ENCODE data around the gene TBRG4.

Gene TBRG4

DNA sequence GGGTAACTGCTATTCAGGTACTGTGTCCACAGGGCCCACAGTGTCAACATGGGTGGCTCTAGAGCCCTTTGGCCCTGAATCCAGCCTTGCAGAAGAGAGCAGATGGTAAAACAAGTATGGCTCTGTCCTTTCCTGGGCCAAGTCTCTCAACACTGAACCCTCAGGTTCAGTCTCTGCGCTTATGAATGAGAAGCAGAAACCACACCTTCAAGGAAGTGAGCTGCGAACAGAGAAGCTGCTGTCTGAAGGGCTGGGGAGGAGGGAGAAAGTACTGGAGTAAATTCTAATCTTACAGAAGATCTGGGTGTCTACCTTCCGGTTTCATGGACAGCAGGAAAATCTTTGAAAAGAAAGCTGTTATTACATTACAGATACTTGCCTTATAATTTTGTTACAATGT lies 4.1 kb downstream of the TBRG4 start:
- H2AFZ ChIP-seq = no peak overlapping the region
- no peak overlapping the region for H3K9ac ChIP-seq
- TF ChIP-seq, protein P1, sequence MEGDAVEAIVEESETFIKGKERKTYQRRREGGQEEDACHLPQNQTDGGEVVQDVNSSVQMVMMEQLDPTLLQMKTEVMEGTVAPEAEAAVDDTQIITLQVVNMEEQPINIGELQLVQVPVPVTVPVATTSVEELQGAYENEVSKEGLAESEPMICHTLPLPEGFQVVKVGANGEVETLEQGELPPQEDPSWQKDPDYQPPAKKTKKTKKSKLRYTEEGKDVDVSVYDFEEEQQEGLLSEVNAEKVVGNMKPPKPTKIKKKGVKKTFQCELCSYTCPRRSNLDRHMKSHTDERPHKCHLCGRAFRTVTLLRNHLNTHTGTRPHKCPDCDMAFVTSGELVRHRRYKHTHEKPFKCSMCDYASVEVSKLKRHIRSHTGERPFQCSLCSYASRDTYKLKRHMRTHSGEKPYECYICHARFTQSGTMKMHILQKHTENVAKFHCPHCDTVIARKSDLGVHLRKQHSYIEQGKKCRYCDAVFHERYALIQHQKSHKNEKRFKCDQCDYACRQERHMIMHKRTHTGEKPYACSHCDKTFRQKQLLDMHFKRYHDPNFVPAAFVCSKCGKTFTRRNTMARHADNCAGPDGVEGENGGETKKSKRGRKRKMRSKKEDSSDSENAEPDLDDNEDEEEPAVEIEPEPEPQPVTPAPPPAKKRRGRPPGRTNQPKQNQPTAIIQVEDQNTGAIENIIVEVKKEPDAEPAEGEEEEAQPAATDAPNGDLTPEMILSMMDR (IDR thresholded peaks at IDR 0.05) = no peak
- peaks cover 22% of the 10 kb centered on the region for H3K79me2 ChIP-seq
- no peak overlapping the region for H3K27ac ChIP-seq
- no peak overlapping the region for H3K4me2 ChIP-seq (ENCODE audit: low read length)
- no peak overlapping the region for H3K4me3 ChIP-seq (ENCODE audit: low read depth, low read length)
- no peaks in the 10 kb centered on the region for H3K27me3 ChIP-seq (ENCODE audit: control insufficient read depth, insufficient read depth, low read length)
- peaks cover 3% of the 10 kb centered on the region for H3K4me1 ChIP-seq
- H3K36me3 ChIP-seq (ENCODE audit: control insufficient read depth, insufficient read depth, low read length) = no peaks in the 10 kb centered on the region
- no peaks in the 10 kb centered on the region for H3K9me3 ChIP-seq (ENCODE audit: control insufficient read depth, low read length)

DNA sequence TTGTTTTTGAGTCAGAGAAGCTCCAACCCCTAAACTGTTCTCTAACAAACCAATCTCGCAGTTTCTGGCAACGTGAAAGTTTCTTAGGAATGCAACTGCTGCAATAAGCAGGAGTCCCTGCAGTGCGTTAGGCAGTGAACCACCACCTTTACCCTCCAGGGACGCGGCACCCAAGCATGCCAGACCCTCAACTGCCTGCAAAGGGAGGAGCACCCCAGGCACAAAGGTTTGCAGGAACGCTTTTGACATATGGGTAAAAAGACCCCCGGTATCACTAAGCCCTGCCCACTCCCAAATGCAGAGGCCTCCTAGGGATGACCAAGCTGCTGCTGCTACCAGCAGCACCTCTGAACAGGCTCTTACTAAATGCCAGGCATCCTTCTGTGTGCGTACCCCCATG lies 4.7 kb downstream of the TBRG4 start:
- H3K4me1 ChIP-seq = peaks cover 3% of the 10 kb centered on the region
- H3K4me3 ChIP-seq (ENCODE audit: low read depth, low read length) = no peak overlapping the region
- no peak overlapping the region for H3K9ac ChIP-seq
- H3K79me2 ChIP-seq = peaks cover 22% of the 10 kb centered on the region
- H3K27me3 ChIP-seq (ENCODE audit: control insufficient read depth, insufficient read depth, low read length) = no peaks in the 10 kb centered on the region
- no peak overlapping the region for H2AFZ ChIP-seq
- H3K9me3 ChIP-seq (ENCODE audit: control insufficient read depth, low read length) = no peaks in the 10 kb centered on the region
- TF ChIP-seq, protein P1 (IDR thresholded peaks at IDR 0.05) = no peak
- H3K27ac ChIP-seq = no peak overlapping the region
- no peak overlapping the region for H3K4me2 ChIP-seq (ENCODE audit: low read length)
- H3K36me3 ChIP-seq (ENCODE audit: control insufficient read depth, insufficient read depth, low read length) = no peaks in the 10 kb centered on the region

DNA sequence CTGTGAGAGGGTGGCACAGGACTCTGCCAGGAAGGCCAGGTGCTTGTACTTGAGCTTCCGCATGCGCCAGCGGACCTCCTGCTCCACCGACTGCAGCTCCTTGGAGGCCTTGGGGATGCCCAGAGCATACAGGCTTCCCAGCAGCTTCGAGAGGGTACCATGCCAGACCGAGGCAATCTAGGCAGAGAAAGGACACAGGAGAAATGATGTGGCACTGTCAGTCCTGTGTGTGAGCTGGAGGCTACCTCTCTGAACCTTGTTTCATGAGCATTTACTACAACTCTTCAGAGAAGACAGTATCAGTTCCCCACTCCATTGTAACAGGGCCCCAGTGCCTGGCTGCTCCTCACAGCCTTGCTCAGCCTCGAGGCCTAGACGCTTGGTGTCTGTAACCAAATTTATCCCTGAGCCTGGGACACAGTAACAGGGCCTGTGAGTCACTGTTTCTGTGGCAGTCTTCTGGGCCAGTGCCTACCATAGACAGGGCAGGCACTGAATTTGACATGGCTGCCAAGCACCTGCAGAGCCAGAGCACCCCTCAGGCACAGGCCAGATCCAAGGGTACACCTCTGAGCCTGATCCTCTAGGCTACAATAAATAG lies 5.8 kb downstream of the TBRG4 start:
- Histone ChIP-seq H3K36me3 (ENCODE audit: control insufficient read depth, insufficient read depth, low read length) (no peaks in the 10 kb centered on the region), H3K9me3 (ENCODE audit: control insufficient read depth, low read length) (no peaks in the 10 kb centered on the region), H3K4me2 (ENCODE audit: low read length) (no peak overlapping the region), H3K27ac (no peak overlapping the region), H3K79me2 (peaks cover 18% of the 10 kb centered on the region), H3K9ac (no peak overlapping the region), H3K4me3 (ENCODE audit: low read depth, low read length) (no peak overlapping the region), H3K27me3 (ENCODE audit: control insufficient read depth, insufficient read depth, low read length) (no peaks in the 10 kb centered on the region), H2AFZ (no peak overlapping the region), H3K4me1 (peaks cover 2% of the 10 kb centered on the region)
- TF ChIP-seq, protein P1 (IDR thresholded peaks at IDR 0.05) = no peak

DNA sequence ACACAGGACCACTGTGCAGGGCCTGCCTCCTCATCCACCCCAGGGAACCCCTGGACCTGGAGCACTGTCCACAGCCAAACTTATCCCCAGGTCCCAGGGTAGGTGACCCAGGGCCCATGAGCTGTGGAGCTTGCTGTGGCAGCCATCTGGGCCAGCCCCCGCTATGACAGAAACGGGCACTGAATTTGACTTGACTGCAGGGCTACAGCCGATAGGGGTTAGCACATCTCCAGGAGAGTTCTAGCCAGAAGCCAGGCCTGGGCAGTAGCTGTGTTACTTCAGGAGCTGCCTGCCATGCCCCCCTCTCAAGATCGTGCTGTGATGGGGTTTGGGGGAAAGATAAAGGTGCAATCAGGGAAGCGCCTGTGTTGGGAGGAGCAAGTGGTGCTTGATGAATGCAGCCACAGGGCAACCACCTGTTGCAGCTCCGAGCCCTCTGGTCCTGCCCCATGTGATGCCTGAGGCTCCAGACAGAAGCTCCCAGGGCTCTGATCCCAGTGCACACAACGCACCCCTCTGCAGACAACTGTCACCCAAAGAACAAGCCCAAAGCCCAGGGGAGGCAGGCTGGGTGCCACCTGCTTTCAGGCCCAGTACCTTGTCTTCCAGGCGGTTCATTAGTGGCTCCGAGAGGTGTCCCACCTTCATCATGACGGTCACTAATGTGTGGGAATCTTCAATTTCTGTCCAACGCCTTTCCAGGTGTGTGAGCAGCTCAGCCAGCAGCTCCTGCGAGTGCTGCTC lies 6.5 kb downstream of the TBRG4 start:
- H3K9me3 ChIP-seq (ENCODE audit: control insufficient read depth, low read length) = no peaks in the 10 kb centered on the region
- H2AFZ ChIP-seq = no peak overlapping the region
- no peaks in the 10 kb centered on the region for H3K36me3 ChIP-seq (ENCODE audit: control insufficient read depth, insufficient read depth, low read length)
- H3K4me1 ChIP-seq = no peaks in the 10 kb centered on the region
- no peak overlapping the region for H3K4me2 ChIP-seq (ENCODE audit: low read length)
- no peak overlapping the region for H3K4me3 ChIP-seq (ENCODE audit: low read depth, low read length)
- peaks cover 18% of the 10 kb centered on the region for H3K79me2 ChIP-seq
- no peak overlapping the region for H3K9ac ChIP-seq
- no peaks in the 10 kb centered on the region for H3K27me3 ChIP-seq (ENCODE audit: control insufficient read depth, insufficient read depth, low read length)
- H3K27ac ChIP-seq = no peak overlapping the region
- TF ChIP-seq, protein P1 (IDR thresholded peaks at IDR 0.05) = no peak

Measured in parathyroid adenoma (tissue), 2 donors.